ENCODE results near the gene SBK2.

DNA sequence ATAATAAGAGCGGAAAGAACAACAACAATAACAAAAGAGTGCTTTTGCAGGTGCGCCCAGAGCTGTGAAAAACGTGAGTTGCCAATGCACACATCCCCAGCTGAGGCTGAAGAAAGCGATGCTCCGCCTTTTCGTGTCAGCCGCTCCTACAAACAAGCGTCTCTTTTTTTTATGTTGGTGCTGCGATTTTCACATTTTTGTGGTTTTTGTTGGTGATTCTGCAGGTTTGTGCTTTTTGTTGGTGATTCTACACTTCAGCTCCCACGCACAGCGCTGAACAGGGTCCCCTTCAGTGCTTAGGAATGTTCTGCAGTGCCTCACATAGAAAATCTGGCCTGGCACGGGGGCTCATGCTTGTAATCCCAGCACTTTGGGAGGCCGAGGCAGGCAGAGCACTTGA, 15.7 kb upstream of the SBK2 start:
- TF ChIP-seq EP300 (conservative IDR thresholded peaks at IDR 0.05; ENCODE audit: poor library complexity, severe bottlenecking) (no peak), CTCF (IDR thresholded peaks at IDR 0.05; ENCODE audit: poor library complexity, severe bottlenecking) (no peak), SMC3 (conservative IDR thresholded peaks at IDR 0.05; ENCODE audit: poor library complexity) (no peak), EZH2 (IDR thresholded peaks at IDR 0.05; ENCODE audit: borderline replicate concordance, insufficient read depth, low read length, poor library complexity, severe bottlenecking) (no peak), TAF1 (IDR thresholded peaks at IDR 0.05; ENCODE audit: low read depth) (no peak), MXI1 (conservative IDR thresholded peaks at IDR 0.05; ENCODE audit: poor library complexity, severe bottlenecking) (no peak), RAD21 (conservative IDR thresholded peaks at IDR 0.05) (no peak)
- TF ChIP-seq, protein P1, sequence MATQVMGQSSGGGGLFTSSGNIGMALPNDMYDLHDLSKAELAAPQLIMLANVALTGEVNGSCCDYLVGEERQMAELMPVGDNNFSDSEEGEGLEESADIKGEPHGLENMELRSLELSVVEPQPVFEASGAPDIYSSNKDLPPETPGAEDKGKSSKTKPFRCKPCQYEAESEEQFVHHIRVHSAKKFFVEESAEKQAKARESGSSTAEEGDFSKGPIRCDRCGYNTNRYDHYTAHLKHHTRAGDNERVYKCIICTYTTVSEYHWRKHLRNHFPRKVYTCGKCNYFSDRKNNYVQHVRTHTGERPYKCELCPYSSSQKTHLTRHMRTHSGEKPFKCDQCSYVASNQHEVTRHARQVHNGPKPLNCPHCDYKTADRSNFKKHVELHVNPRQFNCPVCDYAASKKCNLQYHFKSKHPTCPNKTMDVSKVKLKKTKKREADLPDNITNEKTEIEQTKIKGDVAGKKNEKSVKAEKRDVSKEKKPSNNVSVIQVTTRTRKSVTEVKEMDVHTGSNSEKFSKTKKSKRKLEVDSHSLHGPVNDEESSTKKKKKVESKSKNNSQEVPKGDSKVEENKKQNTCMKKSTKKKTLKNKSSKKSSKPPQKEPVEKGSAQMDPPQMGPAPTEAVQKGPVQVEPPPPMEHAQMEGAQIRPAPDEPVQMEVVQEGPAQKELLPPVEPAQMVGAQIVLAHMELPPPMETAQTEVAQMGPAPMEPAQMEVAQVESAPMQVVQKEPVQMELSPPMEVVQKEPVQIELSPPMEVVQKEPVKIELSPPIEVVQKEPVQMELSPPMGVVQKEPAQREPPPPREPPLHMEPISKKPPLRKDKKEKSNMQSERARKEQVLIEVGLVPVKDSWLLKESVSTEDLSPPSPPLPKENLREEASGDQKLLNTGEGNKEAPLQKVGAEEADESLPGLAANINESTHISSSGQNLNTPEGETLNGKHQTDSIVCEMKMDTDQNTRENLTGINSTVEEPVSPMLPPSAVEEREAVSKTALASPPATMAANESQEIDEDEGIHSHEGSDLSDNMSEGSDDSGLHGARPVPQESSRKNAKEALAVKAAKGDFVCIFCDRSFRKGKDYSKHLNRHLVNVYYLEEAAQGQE (IDR thresholded peaks at IDR 0.05; ENCODE audit: borderline replicate concordance) = no peak
